ENCODE results near the gene ATXN2. TPM values are rescaled to one million over a fixed set of nuclear protein-coding genes. Genes with fewer than 3 reads are reported as not detected.

Gene ATXN2
- total RNA-seq, 2 experiments from 2014 or later, result 36.1 to 81.4 TPM

DNA sequence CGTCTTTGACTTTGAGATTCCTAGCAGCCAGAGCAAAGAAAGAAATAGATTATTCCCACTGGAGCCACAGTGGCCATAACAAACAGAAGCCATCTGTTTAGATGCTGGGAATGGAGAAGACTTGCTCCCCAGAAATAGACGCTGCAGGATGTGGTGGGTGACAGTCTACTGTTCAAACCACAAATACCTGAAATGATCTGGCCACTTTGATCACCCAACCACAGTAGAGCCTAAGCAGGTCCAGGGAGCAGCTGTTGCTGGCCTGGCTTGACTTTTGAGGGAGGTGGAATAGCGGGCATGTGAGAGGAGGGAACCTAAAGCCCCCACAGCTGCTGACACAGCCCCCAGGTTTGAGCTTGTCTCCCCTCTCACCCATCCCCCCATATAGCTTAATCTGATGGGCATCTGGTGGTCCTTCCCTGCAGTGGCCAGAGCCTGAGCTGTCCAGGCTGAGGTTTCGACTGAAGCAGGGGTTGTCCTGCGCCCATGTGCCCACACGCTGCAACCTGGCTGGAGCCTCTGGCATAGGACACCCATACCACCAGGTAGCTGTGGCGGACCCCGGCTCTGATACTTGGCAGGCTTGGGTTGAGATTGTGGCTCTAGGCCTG, 154.7 kb downstream of the ATXN2 start:
- intact Hi-C loops (cut with micrococcal nuclease; ENCODE audit: unreplicated experiment), result no loop called here
- H3K4me2 ChIP-seq (ENCODE audit: low read length), result peak overlapping the region; percentile 77
- H3K9me3 ChIP-seq (ENCODE audit: low read length), result no peaks in the 10 kb centered on the region
- peak overlapping the region; percentile 91 for H3K27ac ChIP-seq (ENCODE audit: low read depth, low read length, poor library complexity, severe bottlenecking)
- no peaks in the 10 kb centered on the region for H3K9me2 ChIP-seq (ENCODE audit: insufficient read depth, low read length)
- peaks cover 9% of the 10 kb centered on the region; the same call in 1 of the 2 replicates for H3K79me2 ChIP-seq (ENCODE audit: insufficient read depth, low read depth, low read length)
- peaks cover 64% of the 10 kb centered on the region for H3K4me1 ChIP-seq (ENCODE audit: insufficient read depth, low read length, poor library complexity, severe bottlenecking)
- ChIA-PET POLR2A (interaction anchor here (0.5 to 2.5 kb wide), 5 partner anchors 9 to 190 kb away, joined by 3 to 16 read pairs (median 3); no protein-coding TSS in a partner anchor), CTCF (ENCODE audit: unreplicated experiment) (interaction anchor here (1.0 to 2.0 kb wide), 3 partner anchors 10 to 48 kb away, joined by 4 to 6 read pairs (median 5); no protein-coding TSS in a partner anchor)
- TF ChIP-seq, protein P1, sequence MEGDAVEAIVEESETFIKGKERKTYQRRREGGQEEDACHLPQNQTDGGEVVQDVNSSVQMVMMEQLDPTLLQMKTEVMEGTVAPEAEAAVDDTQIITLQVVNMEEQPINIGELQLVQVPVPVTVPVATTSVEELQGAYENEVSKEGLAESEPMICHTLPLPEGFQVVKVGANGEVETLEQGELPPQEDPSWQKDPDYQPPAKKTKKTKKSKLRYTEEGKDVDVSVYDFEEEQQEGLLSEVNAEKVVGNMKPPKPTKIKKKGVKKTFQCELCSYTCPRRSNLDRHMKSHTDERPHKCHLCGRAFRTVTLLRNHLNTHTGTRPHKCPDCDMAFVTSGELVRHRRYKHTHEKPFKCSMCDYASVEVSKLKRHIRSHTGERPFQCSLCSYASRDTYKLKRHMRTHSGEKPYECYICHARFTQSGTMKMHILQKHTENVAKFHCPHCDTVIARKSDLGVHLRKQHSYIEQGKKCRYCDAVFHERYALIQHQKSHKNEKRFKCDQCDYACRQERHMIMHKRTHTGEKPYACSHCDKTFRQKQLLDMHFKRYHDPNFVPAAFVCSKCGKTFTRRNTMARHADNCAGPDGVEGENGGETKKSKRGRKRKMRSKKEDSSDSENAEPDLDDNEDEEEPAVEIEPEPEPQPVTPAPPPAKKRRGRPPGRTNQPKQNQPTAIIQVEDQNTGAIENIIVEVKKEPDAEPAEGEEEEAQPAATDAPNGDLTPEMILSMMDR (conservative IDR thresholded peaks at IDR 0.05; ENCODE audit: low read length), result no peak
- TF ChIP-seq EZH2phosphoT487 (IDR thresholded peaks at IDR 0.05; ENCODE audit: borderline replicate concordance, low read depth, low read length), result no peak
- no peak overlapping the region for H2AFZ ChIP-seq (ENCODE audit: low read length)
- peak overlapping the region; percentile 42 for H3K4me3 ChIP-seq (ENCODE audit: low read depth, low read length, poor library complexity, severe bottlenecking)
- BruUV-seq (replicated peaks), result no TSS peak
- DNase-seq (ENCODE audit: low spot score), result peak; percentile 74
- H4K20me1 ChIP-seq (ENCODE audit: insufficient read depth, low read length), result peaks cover 19% of the 10 kb centered on the region; the same call in 1 of the 2 replicates
- H3K36me3 ChIP-seq (ENCODE audit: insufficient read depth, low read length), result peaks cover 67% of the 10 kb centered on the region

DNA sequence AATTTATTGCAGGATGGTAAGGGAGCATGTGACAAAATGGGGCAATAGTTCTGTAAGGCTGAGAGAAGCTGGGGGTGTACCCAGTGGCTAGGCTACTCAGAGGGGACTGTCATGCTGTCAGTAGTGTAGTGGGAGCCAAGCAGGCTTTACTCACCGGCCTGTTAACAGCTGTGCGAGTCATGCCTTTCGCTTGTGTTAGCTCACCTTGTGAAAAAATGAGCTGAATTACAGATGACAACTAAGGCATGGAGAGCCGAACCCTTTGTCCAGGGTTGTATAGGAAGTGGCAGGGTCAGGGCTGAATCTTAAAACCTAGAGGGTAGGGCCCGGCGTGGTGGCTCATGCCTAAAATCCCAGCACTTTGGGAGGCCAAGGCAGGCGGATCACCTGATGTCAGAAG, 155.5 kb downstream of the ATXN2 start:
- TF ChIP-seq, protein P1 (conservative IDR thresholded peaks at IDR 0.05; ENCODE audit: low read length), result no peak
- TF ChIP-seq EZH2phosphoT487 (IDR thresholded peaks at IDR 0.05; ENCODE audit: borderline replicate concordance, low read depth, low read length), result no peak
- intact Hi-C loops (cut with micrococcal nuclease; ENCODE audit: unreplicated experiment), result no loop called here
- Histone ChIP-seq H4K20me1 (ENCODE audit: insufficient read depth, low read length) (peaks cover 19% of the 10 kb centered on the region; the same call in 1 of the 2 replicates), H3K9me3 (ENCODE audit: low read length) (no peaks in the 10 kb centered on the region), H3K9me2 (ENCODE audit: insufficient read depth, low read length) (no peaks in the 10 kb centered on the region), H3K4me1 (ENCODE audit: insufficient read depth, low read length, poor library complexity, severe bottlenecking) (peaks cover 59% of the 10 kb centered on the region), H2AFZ (ENCODE audit: low read length) (no peak overlapping the region), H3K4me3 (ENCODE audit: low read depth, low read length, poor library complexity, severe bottlenecking) (no peak overlapping the region), H3K36me3 (ENCODE audit: insufficient read depth, low read length) (peaks cover 59% of the 10 kb centered on the region), H3K27ac (ENCODE audit: low read depth, low read length, poor library complexity, severe bottlenecking) (peak overlapping the region; percentile 91), H3K4me2 (ENCODE audit: low read length) (peak overlapping the region; percentile 77), H3K79me2 (ENCODE audit: insufficient read depth, low read depth, low read length) (peaks cover 9% of the 10 kb centered on the region; the same call in 1 of the 2 replicates)
- no TSS peak for BruUV-seq (replicated peaks)
- POLR2A ChIA-PET, result interaction anchor here (0.5 to 2.5 kb wide), 5 partner anchors 8 to 190 kb away, joined by 3 to 16 read pairs (median 3); no protein-coding TSS in a partner anchor
- CTCF ChIA-PET (ENCODE audit: unreplicated experiment), result interaction anchor here (0.6 to 2.0 kb wide), 4 partner anchors 8 to 47 kb away, joined by 3 to 5 read pairs (median 4); no protein-coding TSS in a partner anchor
- DNase-seq (ENCODE audit: low spot score), result no peak
